Caco-2 (cell line): ENCODE measurements around the gene TENM4. TPM values are rescaled to one million over a fixed set of nuclear protein-coding genes. Genes with fewer than 3 reads are reported as not detected.

Experiments used
- BruUV-seq: library from RNA; stranded (reverse); fragments of 400-500 nt; replicated peaks from 2 replicates; lab custom pipeline; 2021; lab: Mats Ljungman, UMichigan
- CTCF ChIA-PET: fragments of 300-600 bp; sonication (Branson Sonifier 250); formaldehyde crosslinking; loops from one replicate; lab custom pipeline; 2022; ENCODE audit warnings: antibody characterized with exemption; lab: Charles Lee
- POLR2A ChIA-PET: fragments of 300-600 bp; sonication (Branson Sonifier 250); formaldehyde crosslinking; loops from one replicate; lab custom pipeline; 2022; ENCODE audit warnings: antibody characterized with exemption; lab: Charles Lee
- DNase-seq, 2 experiments: peaks; one replicate each; pipeline versions ENCODE4 v3.0.0 to v3.0.0-alpha.2; 2020 to 2022
- H3K27me3 ChIP-seq: replicated peaks from 2 replicates; pipeline ENCODE4 v1.6.0; 2011; ENCODE audit warnings: low read length; ENCODE audit not compliant: control insufficient read depth, insufficient read depth
- H3K36me3 ChIP-seq: 2 replicates; pipeline ENCODE4 v1.5.1; 2011; ENCODE audit warnings: low read length; ENCODE audit not compliant: control insufficient read depth, insufficient read depth
- H3K4me1 ChIP-seq: fragments of 250-450 bp; sonication (Bioruptor Pico); 2 replicates; pipeline ENCODE4 v1.5.1; 2020; ENCODE audit warnings: mild to moderate bottlenecking
- H3K4me3 ChIP-seq: 2 replicates; pipeline ENCODE4 v1.5.1; 2011; ENCODE audit warnings: low read depth, mild to moderate bottlenecking, control low read depth, low read length
- H3K9me3 ChIP-seq: fragments of 250-450 bp; sonication (Bioruptor Pico); 2 replicates; pipeline ENCODE4 v1.5.1; 2020; ENCODE audit warnings: mild to moderate bottlenecking, moderate library complexity
- H3K27ac Mint-ChIP-seq: one replicate; pipeline ENCODE4 v1.8.0; 2022; ENCODE audit warnings: mixed read lengths; ENCODE audit not compliant: unreplicated experiment
- H3K27me3 Mint-ChIP-seq: one replicate; pipeline ENCODE4 v1.8.0; 2022; ENCODE audit warnings: mixed read lengths; ENCODE audit not compliant: insufficient read depth, unreplicated experiment
- H3K36me3 Mint-ChIP-seq: one replicate; pipeline ENCODE4 v1.8.0; 2022; ENCODE audit warnings: mild to moderate bottlenecking, mixed read lengths; ENCODE audit not compliant: insufficient read depth, unreplicated experiment
- H3K4me1 Mint-ChIP-seq: one replicate; pipeline ENCODE4 v1.8.0; 2022; ENCODE audit warnings: low read depth, mixed read lengths; ENCODE audit not compliant: unreplicated experiment
- H3K4me3 Mint-ChIP-seq: one replicate; pipeline ENCODE4 v1.8.0; 2022; ENCODE audit warnings: mild to moderate bottlenecking, moderate library complexity, mixed read lengths; ENCODE audit not compliant: unreplicated experiment
- H3K9me3 Mint-ChIP-seq: one replicate; pipeline ENCODE4 v1.8.0; 2022; ENCODE audit warnings: mixed read lengths; ENCODE audit not compliant: unreplicated experiment
- CTCF ChIP-seq, 2 experiments: fragments of 200-600 bp in 1 of 2; IDR thresholded peaks; 1 replicate in 1 of 2; 2 replicates in 1 of 2; pipeline versions ENCODE4 v1.5.1 to v1.8.0; 2011 to 2022; ENCODE audit warnings: antibody characterized with exemption in 1 of 2, control low read depth in 1 of 2, inconsistent platforms in 1 of 2, low read depth in 1 of 2, low read length in 1 of 2, mild to moderate bottlenecking in 1 of 2, moderate library complexity in 1 of 2; ENCODE audit not compliant: insufficient read depth in 1 of 2, severe bottlenecking in 1 of 2, unreplicated experiment in 1 of 2
- intact Hi-C: fragments of 100-400 bp; cut with micrococcal nuclease; formaldehyde crosslinking; loops from one replicate; pipeline ENCODE4 v1.10.0; 2022; ENCODE audit not compliant: unreplicated experiment
- total RNA-seq: library from RNA; stranded (reverse); gene quantifications from 2 replicates; pipeline ENCODE4 v1.2.3, GENCODE V29; 2022

Gene TENM4
- total RNA-seq, 1 experiment from 2014 or later = 1.1 TPM

GRCh38 chr11:79221444-79222130 lies 219.2 kb downstream of the TENM4 start:
- no peak for DNase-seq
- no peaks in the 10 kb centered on the region for H3K4me1 Mint-ChIP-seq
- no peak overlapping the region for H3K27ac Mint-ChIP-seq
- no peak for TF ChIP-seq CTCF (IDR thresholded peaks at IDR 0.05; ENCODE audit: insufficient read depth in 1 of 2, low read depth in 1 of 2, low read length in 1 of 2, severe bottlenecking in 1 of 2, unreplicated experiment in 1 of 2)
- H3K27me3 ChIP-seq = no peaks in the 10 kb centered on the region; the same call in 1 of the 2 replicates
- intact Hi-C loops = no loop called here
- H3K4me3 Mint-ChIP-seq = no peak overlapping the region
- no peaks in the 10 kb centered on the region for H3K36me3 ChIP-seq
- ChIA-PET CTCF (no interaction called here), POLR2A (no interaction called here)
- peaks cover 16% of the 10 kb centered on the region for H3K27me3 Mint-ChIP-seq
- BruUV-seq = no TSS peak
- no peaks in the 10 kb centered on the region for H3K9me3 ChIP-seq
- no peaks in the 10 kb centered on the region for H3K4me1 ChIP-seq
- H3K9me3 Mint-ChIP-seq = no peaks in the 10 kb centered on the region
- H3K4me3 ChIP-seq = no peak overlapping the region
- no peaks in the 10 kb centered on the region for H3K36me3 Mint-ChIP-seq

- Histone ChIP-seq H3K9me3 (no peaks in the 10 kb centered on the region), H3K36me3 (no peaks in the 10 kb centered on the region), H3K4me3 (no peak overlapping the region), H3K27me3 (no peaks in the 10 kb centered on the region; the same call in 1 of the 2 replicates), H3K4me1 (no peaks in the 10 kb centered on the region)
- no peaks in the 10 kb centered on the region for H3K36me3 Mint-ChIP-seq
- DNase-seq = no peak
- intact Hi-C loops = no loop called here
- no peak overlapping the region for H3K27ac Mint-ChIP-seq
- peaks cover 21% of the 10 kb centered on the region for H3K27me3 Mint-ChIP-seq
- TF ChIP-seq CTCF (IDR thresholded peaks at IDR 0.05; ENCODE audit: insufficient read depth in 1 of 2, low read depth in 1 of 2, low read length in 1 of 2, severe bottlenecking in 1 of 2, unreplicated experiment in 1 of 2) = no peak
- ChIA-PET POLR2A (no interaction called here), CTCF (no interaction called here)
- no peaks in the 10 kb centered on the region for H3K9me3 Mint-ChIP-seq
- no peaks in the 10 kb centered on the region for H3K4me1 Mint-ChIP-seq
- H3K4me3 Mint-ChIP-seq = no peak overlapping the region
- no TSS peak for BruUV-seq
Observed at GRCh38 chr11:79220171-79220570, 220.7 kb downstream of the TENM4 start.

GRCh38 chr11:79219186-79220045 lies 221.4 kb downstream of the TENM4 start:
- ChIA-PET POLR2A (no interaction called here), CTCF (no interaction called here)
- Histone ChIP-seq H3K4me1 (no peaks in the 10 kb centered on the region), H3K4me3 (no peak overlapping the region), H3K36me3 (no peaks in the 10 kb centered on the region), H3K9me3 (no peaks in the 10 kb centered on the region), H3K27me3 (no peaks in the 10 kb centered on the region; the same call in 1 of the 2 replicates)
- Mint-ChIP-seq H3K9me3 (no peaks in the 10 kb centered on the region), H3K27me3 (peaks cover 24% of the 10 kb centered on the region), H3K4me3 (no peak overlapping the region), H3K4me1 (no peaks in the 10 kb centered on the region), H3K27ac (no peak overlapping the region), H3K36me3 (no peaks in the 10 kb centered on the region)
- no peak for DNase-seq
- intact Hi-C loops = no loop called here
- no TSS peak for BruUV-seq
- no peak for TF ChIP-seq CTCF (IDR thresholded peaks at IDR 0.05; ENCODE audit: insufficient read depth in 1 of 2, low read depth in 1 of 2, low read length in 1 of 2, severe bottlenecking in 1 of 2, unreplicated experiment in 1 of 2)
